Sigmoid colon (tissue), 4 donors: ENCODE measurements around the gene TTC6.

Experiments
- EP300 ChIP-seq, 4 donors: sonication (generic); formaldehyde crosslinking; IDR thresholded peaks; one replicate each; pipeline ENCODE4 v1.6.1; 2017; ENCODE audit warnings: antibody characterized with exemption in 4 of 4
- POLR2AphosphoS5 ChIP-seq, 4 donors: sonication (generic); formaldehyde crosslinking; IDR thresholded peaks; one replicate each; pipeline ENCODE4 v1.6.1; 2017; ENCODE audit warnings: antibody characterized with exemption in 4 of 4

DNA sequence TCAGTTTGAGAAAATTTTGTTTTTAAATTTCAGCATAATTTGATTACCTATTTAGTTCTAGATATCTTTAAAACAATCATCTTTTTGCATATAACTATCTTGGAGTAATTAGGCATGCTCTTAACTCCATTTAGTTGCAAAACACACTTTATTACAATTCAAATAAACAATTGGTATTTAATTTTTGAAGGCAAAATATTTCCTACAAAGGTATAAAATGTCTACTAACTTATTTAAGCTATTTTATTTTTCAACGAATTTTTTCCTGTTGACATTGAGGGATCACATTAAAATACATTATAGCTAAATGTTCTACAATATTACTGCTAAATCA, 8.7 kb upstream of the TTC6 start:
- TF ChIP-seq POLR2AphosphoS5 (IDR thresholded peaks at IDR 0.05), result peak in 2 of 4 donors; percentile 50 to 53
- TF ChIP-seq EP300 (IDR thresholded peaks at IDR 0.05), result no peak
